PFSK-1 (cell line): ENCODE data around the gene IGSF5.

Experiments
- FOXP2 ChIP-seq: optimal IDR thresholded peaks from 2 replicates; pipeline ENCODE3; 2011; ENCODE audit warnings: borderline replicate concordance, control low read depth, inconsistent platforms; ENCODE audit not compliant: insufficient read depth; ENCODE audit errors: extremely low read length, extremely low read depth
- POLR2AphosphoS5 ChIP-seq: IDR thresholded peaks from 2 replicates; pipeline ENCODE4 v1.6.1; 2012; ENCODE audit warnings: low read depth, mild to moderate bottlenecking, control low read depth, low read length, moderate library complexity
- SIN3A ChIP-seq: IDR thresholded peaks from 2 replicates; pipeline ENCODE4 v1.6.1; 2012; ENCODE audit warnings: mild to moderate bottlenecking, low read length, moderate library complexity, borderline replicate concordance; ENCODE audit not compliant: insufficient read depth
- TAF1 ChIP-seq: IDR thresholded peaks from 2 replicates; pipeline ENCODE4 v1.6.1; 2012; ENCODE audit warnings: low read length, control low read depth, borderline replicate concordance; ENCODE audit not compliant: insufficient read depth
- TF ChIP-seq, protein P1 (sequence below), 2 experiments: IDR thresholded peaks; 2 replicates each; pipeline versions ENCODE4 v1.6.1 to v1.8.0; 2011 to 2012; ENCODE audit warnings: low read depth in 2 of 2, low read length in 2 of 2, control low read depth in 1 of 2, inconsistent platforms in 1 of 2, mild to moderate bottlenecking in 1 of 2, moderate library complexity in 1 of 2; ENCODE audit not compliant: insufficient read depth in 1 of 2

Gene IGSF5

DNA sequence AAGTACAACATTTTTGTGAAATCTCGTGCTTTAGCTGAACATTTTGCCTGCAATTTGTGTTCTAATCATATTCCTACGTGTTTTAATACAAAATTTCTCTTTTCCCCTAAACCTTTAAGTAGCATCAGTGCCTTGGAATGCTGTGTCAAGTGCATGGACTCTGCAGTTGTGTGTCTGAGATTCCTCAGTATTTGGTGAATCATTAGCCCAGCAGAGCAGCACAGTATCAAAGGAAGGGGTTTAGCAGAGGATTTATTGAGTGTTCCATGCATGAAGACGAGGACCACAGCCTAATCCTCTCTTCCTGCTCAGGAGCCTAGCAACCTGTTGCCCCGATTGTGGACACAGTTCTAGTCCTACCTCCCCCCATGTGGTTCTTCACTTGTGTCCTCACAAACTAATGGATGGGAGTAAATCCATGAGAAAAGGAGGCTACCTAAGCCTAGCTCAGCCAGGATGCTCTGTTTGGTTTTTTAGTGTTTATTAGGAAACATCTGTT, 92.9 kb downstream of the IGSF5 start:
- TF ChIP-seq POLR2AphosphoS5 (no peak), FOXP2 (no peak), TAF1 (no peak)

DNA sequence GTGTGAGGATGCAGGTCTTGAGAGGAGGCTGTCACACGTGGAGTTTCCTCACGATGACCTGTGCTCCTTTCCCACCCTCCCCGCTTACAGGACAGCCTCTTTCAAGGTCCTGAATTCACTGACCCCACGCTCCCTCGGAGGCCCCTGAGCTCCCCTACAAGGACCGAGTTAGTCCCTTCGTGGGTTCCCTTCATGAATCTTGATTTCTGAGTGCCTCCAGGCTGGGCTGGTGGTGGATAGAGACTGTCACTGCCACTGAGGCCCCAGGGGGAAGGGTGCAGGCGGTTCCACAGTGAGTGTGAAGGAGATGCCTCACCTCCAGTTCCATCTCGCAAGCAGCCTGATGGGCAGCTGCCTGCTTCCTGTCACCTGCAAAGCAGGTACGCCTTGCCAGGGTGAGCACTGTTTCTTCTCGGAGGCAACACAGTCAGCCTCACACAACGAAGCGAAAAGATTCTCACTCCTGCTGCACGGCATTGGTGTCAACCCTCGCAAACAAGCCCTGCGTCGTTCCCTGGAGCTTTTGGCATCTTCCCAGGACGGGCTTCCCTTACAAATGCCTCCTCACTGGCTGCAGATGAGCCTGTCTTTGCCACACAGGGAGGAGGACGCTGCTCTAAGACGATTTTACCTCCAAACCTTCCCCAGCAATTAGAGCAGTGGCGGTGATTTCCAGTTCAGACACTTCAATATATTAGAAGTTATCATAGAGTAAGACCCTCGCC, 95.6 kb downstream of the IGSF5 start:
- no peak for TF ChIP-seq FOXP2
- TF ChIP-seq SIN3A = no peak
- no peak for TF ChIP-seq POLR2AphosphoS5
- TF ChIP-seq TAF1 = no peak

DNA sequence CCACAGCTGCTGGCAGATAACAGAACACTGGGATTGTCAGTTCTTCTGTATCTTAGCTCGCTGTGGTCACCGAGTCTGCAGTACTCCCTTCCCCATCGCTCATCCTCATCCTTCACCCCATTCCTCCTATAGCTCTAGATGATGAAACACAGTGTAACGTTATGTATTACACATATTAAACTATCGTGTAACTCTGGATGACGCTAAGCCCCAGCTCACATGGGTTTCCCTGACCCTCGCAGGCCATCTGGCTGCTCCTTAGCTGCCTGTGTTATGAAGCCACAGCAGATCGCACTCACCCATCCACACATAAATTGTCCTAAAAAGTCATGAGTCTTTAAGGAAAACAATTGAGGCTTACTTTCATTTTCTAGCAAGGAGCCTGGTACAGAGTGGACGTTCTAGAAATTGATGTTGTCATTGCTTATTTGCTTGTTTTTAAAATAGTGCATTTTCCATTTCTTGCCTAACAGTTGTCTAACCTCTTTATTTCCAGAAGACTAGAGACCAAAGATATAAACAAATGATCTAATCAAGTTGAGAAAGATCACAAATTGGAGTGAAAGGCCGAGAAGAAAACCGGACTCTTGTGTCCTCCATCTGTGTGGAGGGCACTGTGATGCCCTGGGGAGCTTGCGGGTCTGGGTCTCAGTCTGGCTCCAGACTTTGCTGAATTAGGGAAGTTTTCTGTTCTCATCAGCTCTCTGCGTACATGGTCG, 97.9 kb downstream of the IGSF5 start:
- TF ChIP-seq FOXP2 (no peak), TAF1 (no peak), POLR2AphosphoS5 (no peak), SIN3A (no peak)
- TF ChIP-seq, protein P1, sequence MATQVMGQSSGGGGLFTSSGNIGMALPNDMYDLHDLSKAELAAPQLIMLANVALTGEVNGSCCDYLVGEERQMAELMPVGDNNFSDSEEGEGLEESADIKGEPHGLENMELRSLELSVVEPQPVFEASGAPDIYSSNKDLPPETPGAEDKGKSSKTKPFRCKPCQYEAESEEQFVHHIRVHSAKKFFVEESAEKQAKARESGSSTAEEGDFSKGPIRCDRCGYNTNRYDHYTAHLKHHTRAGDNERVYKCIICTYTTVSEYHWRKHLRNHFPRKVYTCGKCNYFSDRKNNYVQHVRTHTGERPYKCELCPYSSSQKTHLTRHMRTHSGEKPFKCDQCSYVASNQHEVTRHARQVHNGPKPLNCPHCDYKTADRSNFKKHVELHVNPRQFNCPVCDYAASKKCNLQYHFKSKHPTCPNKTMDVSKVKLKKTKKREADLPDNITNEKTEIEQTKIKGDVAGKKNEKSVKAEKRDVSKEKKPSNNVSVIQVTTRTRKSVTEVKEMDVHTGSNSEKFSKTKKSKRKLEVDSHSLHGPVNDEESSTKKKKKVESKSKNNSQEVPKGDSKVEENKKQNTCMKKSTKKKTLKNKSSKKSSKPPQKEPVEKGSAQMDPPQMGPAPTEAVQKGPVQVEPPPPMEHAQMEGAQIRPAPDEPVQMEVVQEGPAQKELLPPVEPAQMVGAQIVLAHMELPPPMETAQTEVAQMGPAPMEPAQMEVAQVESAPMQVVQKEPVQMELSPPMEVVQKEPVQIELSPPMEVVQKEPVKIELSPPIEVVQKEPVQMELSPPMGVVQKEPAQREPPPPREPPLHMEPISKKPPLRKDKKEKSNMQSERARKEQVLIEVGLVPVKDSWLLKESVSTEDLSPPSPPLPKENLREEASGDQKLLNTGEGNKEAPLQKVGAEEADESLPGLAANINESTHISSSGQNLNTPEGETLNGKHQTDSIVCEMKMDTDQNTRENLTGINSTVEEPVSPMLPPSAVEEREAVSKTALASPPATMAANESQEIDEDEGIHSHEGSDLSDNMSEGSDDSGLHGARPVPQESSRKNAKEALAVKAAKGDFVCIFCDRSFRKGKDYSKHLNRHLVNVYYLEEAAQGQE (IDR thresholded peaks at IDR 0.05; ENCODE audit: insufficient read depth in 1 of 2, low read depth in 2 of 2, low read length in 2 of 2) = no peak

DNA sequence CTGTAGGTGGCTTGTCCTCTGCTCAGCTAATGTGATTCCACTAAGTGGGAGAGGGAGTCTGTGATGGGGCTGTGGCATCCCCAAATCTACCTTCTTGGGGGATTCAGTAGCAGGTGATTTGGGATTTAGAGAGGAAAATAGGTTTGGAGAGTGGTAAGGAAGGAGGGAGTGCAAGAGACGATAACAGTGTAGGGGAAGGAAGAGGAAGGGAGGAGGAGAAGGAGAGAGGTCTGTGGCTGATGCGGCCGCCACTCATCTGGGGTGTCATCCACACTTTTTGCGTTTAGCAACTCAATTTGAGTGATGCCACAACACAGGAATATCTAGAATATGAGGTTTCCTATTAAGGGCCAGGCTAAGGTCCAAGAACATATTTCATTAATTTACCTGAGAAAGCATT, 98.5 kb downstream of the IGSF5 start:
- no peak for TF ChIP-seq TAF1
- no peak for TF ChIP-seq POLR2AphosphoS5
- no peak for TF ChIP-seq FOXP2
- no peak for TF ChIP-seq SIN3A
- TF ChIP-seq, protein P1 (IDR thresholded peaks at IDR 0.05; ENCODE audit: insufficient read depth in 1 of 2, low read depth in 2 of 2, low read length in 2 of 2) = no peak

DNA sequence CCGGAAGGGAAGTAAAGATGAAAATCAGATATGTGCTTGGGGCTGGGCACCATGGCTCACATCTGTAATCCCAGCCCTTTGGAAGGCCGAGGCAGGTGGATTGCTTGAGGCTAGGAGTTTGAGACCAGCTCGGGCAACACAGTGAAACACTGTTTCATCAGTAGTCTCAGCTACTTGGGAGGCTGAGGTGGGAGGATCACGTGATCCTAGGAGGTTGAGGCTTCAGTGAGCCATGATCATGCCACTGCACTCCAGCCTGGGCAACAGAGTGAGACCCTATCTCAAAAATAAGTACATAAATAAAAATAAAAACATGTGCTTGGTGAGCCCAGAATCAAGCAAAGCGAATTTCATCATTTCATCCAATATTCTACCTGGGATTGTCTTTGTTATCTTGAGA, 98.9 kb downstream of the IGSF5 start:
- TF ChIP-seq POLR2AphosphoS5 (no peak), FOXP2 (no peak), TAF1 (no peak), SIN3A (no peak)
- TF ChIP-seq, protein P1 (IDR thresholded peaks at IDR 0.05; ENCODE audit: insufficient read depth in 1 of 2, low read depth in 2 of 2, low read length in 2 of 2) = no peak
